DOHH2 (cell line): ENCODE data around the gene LHX6.

Experiments used
- H3F3A ChIP-seq: fragments of 200-600 bp; sonication (generic), shearing (Covaris generic); 2 replicates; pipeline ENCODE4 v1.6.0; 2016; ENCODE audit warnings: antibody characterized with exemption, mild to moderate bottlenecking; ENCODE audit not compliant: control insufficient read depth, insufficient read depth
- H3K27ac ChIP-seq: fragments of 200-600 bp; sonication (generic); 2 replicates; pipeline ENCODE4 v1.5.1; 2014; ENCODE audit warnings: low read depth, mild to moderate bottlenecking, low read length, moderate library complexity
- H3K27me3 ChIP-seq: fragments of 200-600 bp; sonication (generic); 2 replicates; pipeline ENCODE4 v1.6.1; 2014; ENCODE audit warnings: mild to moderate bottlenecking, low read length, mixed read lengths; ENCODE audit not compliant: control insufficient read depth
- H3K36me3 ChIP-seq: fragments of 200-600 bp; sonication (generic); 2 replicates; pipeline ENCODE4 v1.6.1; 2014; ENCODE audit warnings: mild to moderate bottlenecking, low read length, moderate library complexity, mixed read lengths; ENCODE audit not compliant: control insufficient read depth
- H3K4me1 ChIP-seq: fragments of 200-600 bp; sonication (generic); 2 replicates; pipeline ENCODE4 v1.6.1; 2014; ENCODE audit warnings: mild to moderate bottlenecking, low read length, mixed read lengths; ENCODE audit not compliant: control insufficient read depth
- H3K4me2 ChIP-seq: fragments of 200-600 bp; sonication (generic); 2 replicates; pipeline ENCODE4 v1.6.0; 2014; ENCODE audit warnings: mild to moderate bottlenecking, low read length, moderate library complexity
- H3K4me3 ChIP-seq: fragments of 200-600 bp; sonication (generic); 2 replicates; pipeline ENCODE4 v1.5.1; 2014; ENCODE audit warnings: mild to moderate bottlenecking, low read length, mixed read lengths
- H3K79me2 ChIP-seq: fragments of 200-600 bp; sonication (generic); 2 replicates; pipeline ENCODE4 v1.6.1; 2014; ENCODE audit warnings: mild to moderate bottlenecking, low read length, mixed read lengths; ENCODE audit not compliant: control insufficient read depth
- H3K9me2 ChIP-seq: fragments of 200-600 bp; sonication (generic); replicated peaks from 2 replicates; pipeline ENCODE4 v1.6.1; 2014; ENCODE audit warnings: mild to moderate bottlenecking, low read length, mixed read lengths; ENCODE audit not compliant: control insufficient read depth
- H3K9me3 ChIP-seq: fragments of 200-600 bp; sonication (generic); 2 replicates; pipeline ENCODE4 v1.6.1; 2014; ENCODE audit warnings: antibody characterized with exemption, low read length, mixed read lengths; ENCODE audit not compliant: control insufficient read depth, insufficient read depth
- H4K20me1 ChIP-seq: fragments of 200-600 bp; sonication (generic); 2 replicates; pipeline ENCODE4 v1.6.0; 2014; ENCODE audit warnings: low read depth, mild to moderate bottlenecking, antibody characterized with exemption, low read length, moderate library complexity; ENCODE audit not compliant: control insufficient read depth, insufficient read depth
- EZH2phosphoT487 ChIP-seq: fragments of 200-600 bp; sonication (generic); IDR thresholded peaks from 2 replicates; pipeline ENCODE4 v1.6.1; 2017; ENCODE audit warnings: borderline replicate concordance, mild to moderate bottlenecking, antibody characterized with exemption, low read length, moderate library complexity, mixed read lengths
- TF ChIP-seq, protein P1 (sequence below): fragments of 200-600 bp; sonication (generic); IDR thresholded peaks from one replicate; pipeline ENCODE4 v1.5.1; 2014; ENCODE audit warnings: antibody characterized with exemption, mild to moderate bottlenecking, low read depth, low read length; ENCODE audit not compliant: poor library complexity, severe bottlenecking

LHX6 gene

DNA sequence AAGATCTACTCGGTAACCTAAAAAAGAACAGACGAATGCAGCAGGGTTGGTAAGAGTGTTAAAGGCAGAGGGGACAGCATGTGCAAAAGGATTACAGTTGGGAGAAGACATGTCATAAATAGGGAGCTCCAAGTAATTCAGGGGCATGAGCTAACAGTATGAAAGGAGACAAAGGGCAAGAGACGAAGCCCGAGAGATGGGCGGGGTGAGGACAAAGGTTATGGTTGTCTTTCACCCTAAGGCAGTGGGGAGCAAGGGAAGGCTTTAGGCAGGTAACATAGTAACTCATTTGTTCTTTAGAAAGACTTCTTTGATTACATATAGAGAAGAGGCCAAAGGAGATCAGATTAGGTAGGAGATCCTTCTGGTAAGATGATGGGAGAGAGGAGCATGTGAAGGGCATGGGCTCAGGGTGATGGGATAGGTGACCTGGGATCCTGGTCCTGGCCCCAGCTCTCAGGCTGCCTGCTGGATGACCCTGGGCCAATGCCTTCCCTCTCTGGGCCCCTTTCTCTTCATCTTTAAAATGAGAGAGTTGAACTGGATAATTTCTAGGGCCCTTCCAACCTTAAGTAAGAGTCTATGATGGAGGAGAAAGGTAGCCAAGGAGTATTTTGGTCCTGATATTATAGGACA, 49.6 kb downstream of the LHX6 start:
- Histone ChIP-seq H4K20me1 (no peaks in the 10 kb centered on the region), H3K9me2 (no peaks in the 10 kb centered on the region), H3K4me2 (no peak overlapping the region), H3K36me3 (no peaks in the 10 kb centered on the region), H3K9me3 (no peaks in the 10 kb centered on the region), H3K27ac (no peak overlapping the region), H3K4me3 (no peak overlapping the region), H3K79me2 (no peaks in the 10 kb centered on the region), H3F3A (no peaks in the 10 kb centered on the region), H3K4me1 (no peaks in the 10 kb centered on the region), H3K27me3 (peaks cover 4% of the 10 kb centered on the region)
- TF ChIP-seq EZH2phosphoT487, result no peak
- TF ChIP-seq, protein P1, sequence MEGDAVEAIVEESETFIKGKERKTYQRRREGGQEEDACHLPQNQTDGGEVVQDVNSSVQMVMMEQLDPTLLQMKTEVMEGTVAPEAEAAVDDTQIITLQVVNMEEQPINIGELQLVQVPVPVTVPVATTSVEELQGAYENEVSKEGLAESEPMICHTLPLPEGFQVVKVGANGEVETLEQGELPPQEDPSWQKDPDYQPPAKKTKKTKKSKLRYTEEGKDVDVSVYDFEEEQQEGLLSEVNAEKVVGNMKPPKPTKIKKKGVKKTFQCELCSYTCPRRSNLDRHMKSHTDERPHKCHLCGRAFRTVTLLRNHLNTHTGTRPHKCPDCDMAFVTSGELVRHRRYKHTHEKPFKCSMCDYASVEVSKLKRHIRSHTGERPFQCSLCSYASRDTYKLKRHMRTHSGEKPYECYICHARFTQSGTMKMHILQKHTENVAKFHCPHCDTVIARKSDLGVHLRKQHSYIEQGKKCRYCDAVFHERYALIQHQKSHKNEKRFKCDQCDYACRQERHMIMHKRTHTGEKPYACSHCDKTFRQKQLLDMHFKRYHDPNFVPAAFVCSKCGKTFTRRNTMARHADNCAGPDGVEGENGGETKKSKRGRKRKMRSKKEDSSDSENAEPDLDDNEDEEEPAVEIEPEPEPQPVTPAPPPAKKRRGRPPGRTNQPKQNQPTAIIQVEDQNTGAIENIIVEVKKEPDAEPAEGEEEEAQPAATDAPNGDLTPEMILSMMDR, result no peak

DNA sequence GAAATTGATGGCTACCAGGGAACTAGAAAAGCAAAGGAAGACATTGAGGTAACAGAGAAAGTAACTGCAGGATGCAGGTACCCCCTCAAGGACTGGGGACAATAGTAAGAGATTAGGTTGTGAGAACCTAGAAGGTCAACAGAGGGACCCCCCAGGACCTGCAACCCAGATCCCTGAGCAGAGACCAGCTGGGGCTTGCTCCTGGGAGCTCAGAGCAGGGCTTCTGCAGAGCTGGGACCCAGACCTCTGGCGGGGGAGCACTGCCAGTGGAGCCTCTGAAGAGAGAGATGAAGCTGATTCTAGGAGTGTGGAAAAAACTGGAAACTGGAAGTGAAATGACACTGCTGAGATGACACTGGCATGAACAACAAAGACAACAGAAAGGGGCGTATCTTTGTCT, 51.8 kb downstream of the LHX6 start:
- Histone ChIP-seq H3K4me2 (no peak overlapping the region), H3K9me2 (no peaks in the 10 kb centered on the region), H3K79me2 (no peaks in the 10 kb centered on the region), H3K27me3 (peaks cover 8% of the 10 kb centered on the region), H3K4me3 (no peak overlapping the region), H3K27ac (no peak overlapping the region), H3F3A (no peaks in the 10 kb centered on the region), H4K20me1 (no peaks in the 10 kb centered on the region), H3K36me3 (no peaks in the 10 kb centered on the region), H3K4me1 (no peaks in the 10 kb centered on the region), H3K9me3 (no peaks in the 10 kb centered on the region)
- no peak for TF ChIP-seq EZH2phosphoT487
- TF ChIP-seq, protein P1, result no peak

DNA sequence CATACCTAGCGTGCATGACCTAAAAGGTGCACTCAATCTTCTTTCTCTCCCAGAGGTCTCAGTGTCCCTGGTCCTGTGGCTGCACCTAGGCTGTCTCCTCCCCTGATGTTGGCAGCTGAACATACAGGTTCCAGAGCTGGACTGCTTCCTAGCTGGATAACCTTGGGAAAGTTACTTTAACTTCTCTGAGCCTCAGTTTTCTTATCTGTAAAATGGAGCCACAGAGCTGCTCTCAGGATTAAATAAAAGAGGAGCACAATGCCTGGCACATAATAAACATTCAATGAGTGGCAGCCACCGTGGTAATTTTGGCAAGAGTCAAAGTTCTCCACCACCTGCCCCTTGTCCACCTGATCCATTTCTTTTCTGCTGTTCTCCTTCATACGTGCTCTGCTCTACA, 55.1 kb downstream of the LHX6 start:
- Histone ChIP-seq H3K4me1 (no peaks in the 10 kb centered on the region), H3F3A (no peaks in the 10 kb centered on the region), H3K4me3 (no peak overlapping the region), H3K9me3 (no peaks in the 10 kb centered on the region), H3K9me2 (no peaks in the 10 kb centered on the region), H3K4me2 (no peak overlapping the region), H3K27me3 (peaks cover 14% of the 10 kb centered on the region), H3K79me2 (no peaks in the 10 kb centered on the region), H3K36me3 (no peaks in the 10 kb centered on the region), H4K20me1 (no peaks in the 10 kb centered on the region), H3K27ac (no peak overlapping the region)
- TF ChIP-seq, protein P1, result no peak
- no peak for TF ChIP-seq EZH2phosphoT487
